Ishikawa (cell line): ENCODE results near the gene TLE3.

Experiments used
- CREB1 ChIP-seq: IDR thresholded peaks from 2 replicates; pipeline ENCODE4 v1.6.1; 2012; ENCODE audit warnings: low read depth
- EGR1 ChIP-seq: IDR thresholded peaks from 2 replicates; pipeline ENCODE4 v1.6.1; 2012
- EP300 ChIP-seq: IDR thresholded peaks from 2 replicates; pipeline ENCODE4 v1.6.1; 2012; ENCODE audit warnings: borderline replicate concordance
- FOXM1 ChIP-seq: IDR thresholded peaks from 2 replicates; pipeline ENCODE4 v1.6.1; 2012; ENCODE audit warnings: low read depth, borderline replicate concordance
- NFIC ChIP-seq: IDR thresholded peaks from 2 replicates; pipeline ENCODE4 v1.6.1; 2012
- RAD21 ChIP-seq: IDR thresholded peaks from 2 replicates; pipeline ENCODE4 v1.6.1; 2012; ENCODE audit warnings: low read depth
- REST ChIP-seq: IDR thresholded peaks from 2 replicates; pipeline ENCODE4 v1.6.1; 2012; ENCODE audit warnings: low read depth, mild to moderate bottlenecking
- TAF1 ChIP-seq: IDR thresholded peaks from 2 replicates; pipeline ENCODE4 v1.6.1; 2012; ENCODE audit warnings: low read depth, mild to moderate bottlenecking
- TCF12 ChIP-seq: IDR thresholded peaks from 2 replicates; pipeline ENCODE4 v1.6.1; 2012; ENCODE audit warnings: low read depth
- TEAD4 ChIP-seq: IDR thresholded peaks from 2 replicates; pipeline ENCODE4 v1.6.1; 2012
- YY1 ChIP-seq: IDR thresholded peaks from 2 replicates; pipeline ENCODE4 v1.6.1; 2012; ENCODE audit warnings: low read depth
- ZBTB7A ChIP-seq: IDR thresholded peaks from 2 replicates; pipeline ENCODE4 v1.6.1; 2012; ENCODE audit warnings: low read depth
- TF ChIP-seq, protein P1 (sequence below): IDR thresholded peaks from 2 replicates; pipeline ENCODE4 v1.6.1; 2012

DNA sequence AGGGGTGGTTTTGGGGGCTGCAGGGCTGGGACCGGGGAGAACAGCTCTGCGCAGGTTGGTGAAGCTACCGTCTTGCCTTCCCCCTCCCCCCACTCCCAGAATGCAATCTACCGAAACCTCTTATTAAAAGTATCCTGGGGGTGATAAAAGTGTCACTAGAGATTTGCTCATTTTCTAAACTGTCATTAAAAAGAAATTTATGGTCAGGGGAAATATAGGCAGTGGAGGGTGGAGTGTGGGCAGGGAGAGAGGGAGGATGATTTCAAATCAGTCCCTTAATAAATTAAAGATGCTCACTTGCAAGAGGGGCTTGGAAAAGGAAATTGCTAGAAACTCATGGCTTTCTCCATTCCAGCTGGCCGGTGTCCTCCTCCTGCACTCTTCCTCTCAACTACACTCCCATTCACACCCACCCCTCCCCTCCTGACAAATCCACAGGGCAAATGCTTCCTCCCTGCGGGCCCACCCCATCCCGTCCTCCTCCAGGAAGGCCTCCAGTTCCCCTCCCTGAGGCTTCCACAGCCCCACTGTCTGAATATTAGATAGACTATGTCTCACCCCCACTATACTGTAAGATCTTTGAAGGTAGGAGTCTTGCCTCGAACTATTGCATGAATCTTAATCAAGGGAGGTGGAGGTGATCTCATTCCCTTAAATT, 83.9 kb downstream of the TLE3 start:
- TF ChIP-seq REST (no peak), ZBTB7A (no peak), TAF1 (no peak), YY1 (no peak), RAD21 (no peak), FOXM1 (no peak), CREB1 (no peak), NFIC (no peak), TCF12 (no peak), EP300 (no peak), EGR1 (no peak), TEAD4 (no peak)
- TF ChIP-seq, protein P1, sequence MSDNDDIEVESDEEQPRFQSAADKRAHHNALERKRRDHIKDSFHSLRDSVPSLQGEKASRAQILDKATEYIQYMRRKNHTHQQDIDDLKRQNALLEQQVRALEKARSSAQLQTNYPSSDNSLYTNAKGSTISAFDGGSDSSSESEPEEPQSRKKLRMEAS: no peak
